AG04449 (cell line): ENCODE data around the gene BRD3OS.
A peak's percentile ranks its signal among the peaks of the same experiment; 100 is the strongest.

Source experiments
- CTCF ChIA-PET: fragments of 350-600 bp; formaldehyde crosslinking; extraction: SDS; loops from one replicate; lab custom pipeline; 2021; ENCODE audit warnings: antibody characterized with exemption; lab: Yijun Ruan, JAX
- POLR2A ChIA-PET: fragments of 400-600, 350-600 bp; formaldehyde crosslinking; extraction: SDS; loops from one replicate; lab custom pipeline; 2020; ENCODE audit warnings: antibody characterized with exemption, inconsistent platforms; lab: Yijun Ruan, JAX
- DNase-seq: peaks from one replicate; pipeline ENCODE4 v3.0.0-alpha.2; 2010; ENCODE audit warnings: low read depth, low spot score
- H3K4me3 ChIP-seq: 2 replicates; pipeline ENCODE4 v1.5.1; 2011; ENCODE audit warnings: low read depth, mild to moderate bottlenecking, control low read depth, low read length
- CTCF ChIP-seq: IDR thresholded peaks from one replicate; pipeline ENCODE4 v1.5.1; 2011; ENCODE audit warnings: mild to moderate bottlenecking, moderate library complexity, low read length, control low read depth, inconsistent platforms; ENCODE audit not compliant: insufficient read depth; ENCODE audit errors: missing control alignments

The BRD3OS gene

GRCh38 chr9:134007571-134007970 is 17.7 kb upstream of the BRD3OS start:
- CTCF ChIA-PET, result interaction anchor here (0.7 to 6.1 kb wide), 2 partner anchors 12 to 17 kb away, joined by 3 to 56 read pairs; no protein-coding TSS in a partner anchor
- POLR2A ChIA-PET, result no interaction called here
- DNase-seq, result no peak
- no peak for TF ChIP-seq CTCF
- no peak overlapping the region for H3K4me3 ChIP-seq

GRCh38 chr9:134010310-134011173 is 14.7 kb upstream of the BRD3OS start:
- ChIA-PET CTCF (interaction anchor here (0.6 to 6.1 kb wide), 2 partner anchors 12 to 15 kb away, joined by 3 to 56 read pairs; no protein-coding TSS in a partner anchor), POLR2A (no interaction called here)
- DNase-seq, result no peak
- no peak overlapping the region for H3K4me3 ChIP-seq
- no peak for TF ChIP-seq CTCF

GRCh38 chr9:134011401-134011800 is 13.9 kb upstream of the BRD3OS start:
- POLR2A ChIA-PET, result no interaction called here
- no peak overlapping the region for H3K4me3 ChIP-seq
- TF ChIP-seq CTCF, result no peak
- CTCF ChIA-PET, result interaction anchor here (6.1 kb wide), 1 partner anchor 16 kb away, joined by 56 read pairs; no protein-coding TSS in a partner anchor
- no peak for DNase-seq

- CTCF ChIA-PET, result interaction anchor here (0.8 to 1.0 kb wide), 2 partner anchors 19 to 20 kb away, joined by 3 to 4 read pairs; no protein-coding TSS in a partner anchor
- no peak for DNase-seq
- H3K4me3 ChIP-seq, result no peak overlapping the region
- no peak for TF ChIP-seq CTCF
- POLR2A ChIA-PET, result no interaction called here
Observed at GRCh38 chr9:134014946-134015345, 10.3 kb upstream of the BRD3OS start.

- H3K4me3 ChIP-seq, result peak overlapping the region; percentile 59
- POLR2A ChIA-PET, result interaction anchor here (0.6 kb wide), 1 partner anchor 35 kb away, joined by 3 read pairs; no protein-coding TSS in a partner anchor
- CTCF ChIA-PET, result interaction anchor here (0.9 to 4.2 kb wide), 3 partner anchors 17 to 242 kb away, joined by 3 to 22 read pairs (median 14); no protein-coding TSS in a partner anchor
- no peak for TF ChIP-seq CTCF
- DNase-seq, result no peak
Observed at GRCh38 chr9:134024214-134024792, 978 bp upstream of the BRD3OS start.
